Osteocyte (in vitro differentiated cells): ENCODE results near the gene GJC1. TPM values are rescaled to one million over a fixed set of nuclear protein-coding genes. Genes with fewer than 3 reads are reported as not detected.

Source experiments
- DNase-seq: peaks from one replicate; pipeline ENCODE4 v3.0.0; 2021; ENCODE audit warnings: mixed read lengths; ENCODE audit not compliant: unreplicated experiment; ENCODE audit errors: extremely low spot score
- H3K27ac Mint-ChIP-seq: one replicate; pipeline ENCODE4 v1.8.0; 2021; ENCODE audit warnings: mild to moderate bottlenecking, mixed read lengths; ENCODE audit not compliant: unreplicated experiment
- H3K27me3 Mint-ChIP-seq: one replicate; pipeline ENCODE4 v1.8.0; 2021; ENCODE audit warnings: mixed read lengths; ENCODE audit not compliant: unreplicated experiment
- H3K36me3 Mint-ChIP-seq: one replicate; pipeline ENCODE4 v1.8.0; 2021; ENCODE audit warnings: mixed read lengths; ENCODE audit not compliant: unreplicated experiment
- H3K4me1 Mint-ChIP-seq: one replicate; pipeline ENCODE4 v1.8.0; 2021; ENCODE audit warnings: mixed read lengths; ENCODE audit not compliant: unreplicated experiment
- H3K4me3 Mint-ChIP-seq: one replicate; pipeline ENCODE4 v1.8.0; 2021; ENCODE audit warnings: mild to moderate bottlenecking, moderate library complexity, mixed read lengths; ENCODE audit not compliant: unreplicated experiment
- H3K9me3 Mint-ChIP-seq: one replicate; pipeline ENCODE4 v1.8.0; 2021; ENCODE audit warnings: mixed read lengths; ENCODE audit not compliant: unreplicated experiment
- CTCF ChIP-seq: fragments of 200-600 bp; sonication (generic); IDR thresholded peaks from 2 replicates; pipeline ENCODE4 v1.5.0; 2021; ENCODE audit warnings: antibody characterized with exemption, mild to moderate bottlenecking, moderate library complexity
- total RNA-seq: library from RNA; stranded (reverse); gene quantifications from 2 replicates; pipeline ENCODE4 v1.2.1, GENCODE V29; 2021

Gene GJC1
- total RNA-seq, 1 donor from 2014 or later, result 43.0 TPM

- TF ChIP-seq CTCF, result no peak
- Mint-ChIP-seq H3K27ac (no peak overlapping the region), H3K9me3 (no peaks in the 10 kb centered on the region), H3K36me3 (peaks cover 42% of the 10 kb centered on the region), H3K4me1 (no peaks in the 10 kb centered on the region), H3K4me3 (no peak overlapping the region), H3K27me3 (no peaks in the 10 kb centered on the region)
- DNase-seq, result no peak
These were observed 42.2 kb upstream of the GJC1 start for GRCh38 chr17:44872131-44872768.

GRCh38 chr17:44871556-44871955, 41.5 kb upstream of the GJC1 start:
- no peak overlapping the region for H3K27ac Mint-ChIP-seq
- peaks cover 38% of the 10 kb centered on the region for H3K36me3 Mint-ChIP-seq
- no peaks in the 10 kb centered on the region for H3K27me3 Mint-ChIP-seq
- TF ChIP-seq CTCF, result no peak
- no peak for DNase-seq
- no peaks in the 10 kb centered on the region for H3K4me1 Mint-ChIP-seq
- no peak overlapping the region for H3K4me3 Mint-ChIP-seq
- H3K9me3 Mint-ChIP-seq, result no peaks in the 10 kb centered on the region

- no peak for TF ChIP-seq CTCF
- no peak overlapping the region for H3K4me3 Mint-ChIP-seq
- no peak overlapping the region for H3K27ac Mint-ChIP-seq
- H3K4me1 Mint-ChIP-seq, result no peaks in the 10 kb centered on the region
- no peaks in the 10 kb centered on the region for H3K9me3 Mint-ChIP-seq
- peaks cover 37% of the 10 kb centered on the region for H3K36me3 Mint-ChIP-seq
- no peaks in the 10 kb centered on the region for H3K27me3 Mint-ChIP-seq
- no peak for DNase-seq
These were observed 37.8 kb upstream of the GJC1 start for GRCh38 chr17:44867841-44868240.

GRCh38 chr17:44865931-44866330, 35.8 kb upstream of the GJC1 start:
- no peak for DNase-seq
- Mint-ChIP-seq H3K4me3 (no peak overlapping the region), H3K9me3 (no peaks in the 10 kb centered on the region), H3K27ac (no peak overlapping the region), H3K4me1 (no peaks in the 10 kb centered on the region), H3K36me3 (peaks cover 31% of the 10 kb centered on the region), H3K27me3 (no peaks in the 10 kb centered on the region)
- no peak for TF ChIP-seq CTCF

GRCh38 chr17:44865231-44865660, 35.2 kb upstream of the GJC1 start:
- no peak overlapping the region for H3K27ac Mint-ChIP-seq
- TF ChIP-seq CTCF, result peak; percentile 90
- DNase-seq, result peak; percentile 86
- no peaks in the 10 kb centered on the region for H3K9me3 Mint-ChIP-seq
- H3K4me3 Mint-ChIP-seq, result no peak overlapping the region
- peaks cover 31% of the 10 kb centered on the region for H3K36me3 Mint-ChIP-seq
- H3K27me3 Mint-ChIP-seq, result no peaks in the 10 kb centered on the region
- H3K4me1 Mint-ChIP-seq, result no peaks in the 10 kb centered on the region
